Renal pelvis (tissue), 12 donors: ENCODE data around the gene GID4. TPM values are rescaled to one million over a fixed set of nuclear protein-coding genes. Genes with fewer than 3 reads are reported as not detected.
"Not testable (repeated sequence)": the region's sequence is repeated elsewhere in the genome, so short reads cannot be mapped to it uniquely, and the experiment has no call there.

ENCODE experiments used
- DNase-seq: peaks from one replicate; pipeline ENCODE4 v3.0.0-alpha.2; 2013
- long read RNA-seq, 16 experiments: transcript quantifications; one replicate each; lab custom pipeline, GENCODE V29; 2026
- polyA plus RNA-seq, 3 donors: library from polyadenylated mRNA; unstranded; fragments of 120-200 nt; gene quantifications; one replicate each; pipeline ENCODE4 v1.2.1, GENCODE V29; 2013; ENCODE audit not compliant: insufficient read length in 3 of 3

GID4 gene
- polyA plus RNA-seq: 10 to 100 TPM; 12.6 to 14.0 (median 13.4) TPM
- long read RNA-seq, donor 1, full-length matches to known transcripts: 1 of 1 reads
- long read RNA-seq, donor 1, partial matches to known transcripts: 0 of 1 reads
- long read RNA-seq, donor 1, other reads (novel, unspliced or antisense): 0 of 1 reads
- long read RNA-seq, donor 2, full-length matches to known transcripts: 2 of 2 reads
- long read RNA-seq, donor 2, partial matches to known transcripts: 0 of 2 reads
- long read RNA-seq, donor 2, other reads (novel, unspliced or antisense): 0 of 2 reads
- long read RNA-seq, donor 3, full-length matches to known transcripts: 3 of 3 reads
- long read RNA-seq, donor 3, partial matches to known transcripts: 0 of 3 reads
- long read RNA-seq, donor 3, other reads (novel, unspliced or antisense): 0 of 3 reads
- long read RNA-seq, donor 4, full-length matches to known transcripts: 5 of 5 reads
- long read RNA-seq, donor 4, partial matches to known transcripts: 0 of 5 reads
- long read RNA-seq, donor 4, other reads (novel, unspliced or antisense): 0 of 5 reads
- long read RNA-seq, donor 5, full-length matches to known transcripts: 1 of 1 reads
- long read RNA-seq, donor 5, partial matches to known transcripts: 0 of 1 reads
- long read RNA-seq, donor 5, other reads (novel, unspliced or antisense): 0 of 1 reads
- long read RNA-seq, donor 6, full-length matches to known transcripts: 6 of 6 reads
- long read RNA-seq, donor 6, partial matches to known transcripts: 0 of 6 reads
- long read RNA-seq, donor 6, other reads (novel, unspliced or antisense): 0 of 6 reads
- long read RNA-seq, donor 7, full-length matches to known transcripts: 4 of 4 reads
- long read RNA-seq, donor 7, partial matches to known transcripts: 0 of 4 reads
- long read RNA-seq, donor 7, other reads (novel, unspliced or antisense): 0 of 4 reads
- long read RNA-seq, donor 8, full-length matches to known transcripts: 2 of 2 reads
- long read RNA-seq, donor 8, partial matches to known transcripts: 0 of 2 reads
- long read RNA-seq, donor 8, other reads (novel, unspliced or antisense): 0 of 2 reads
- long read RNA-seq, donor 9, full-length matches to known transcripts: 2 of 2 reads
- long read RNA-seq, donor 9, partial matches to known transcripts: 0 of 2 reads
- long read RNA-seq, donor 9, other reads (novel, unspliced or antisense): 0 of 2 reads
- long read RNA-seq, donor 10, full-length matches to known transcripts: 4 of 4 reads
- long read RNA-seq, donor 10, partial matches to known transcripts: 0 of 4 reads
- long read RNA-seq, donor 10, other reads (novel, unspliced or antisense): 0 of 4 reads
- long read RNA-seq, donor 11, full-length matches to known transcripts: 2 of 2 reads
- long read RNA-seq, donor 11, partial matches to known transcripts: 0 of 2 reads
- long read RNA-seq, donor 11, other reads (novel, unspliced or antisense): 0 of 2 reads
- long read RNA-seq, donor 12, full-length matches to known transcripts: 9 of 9 reads
- long read RNA-seq, donor 12, partial matches to known transcripts: 0 of 9 reads
- long read RNA-seq, donor 12, other reads (novel, unspliced or antisense): 0 of 9 reads
- long read RNA-seq, donor 13, full-length matches to known transcripts: 1 of 1 reads
- long read RNA-seq, donor 13, partial matches to known transcripts: 0 of 1 reads
- long read RNA-seq, donor 13, other reads (novel, unspliced or antisense): 0 of 1 reads
- long read RNA-seq, donor 14: 0 reads
- long read RNA-seq, donor 15: 0 reads
- long read RNA-seq, donor 16, full-length matches to known transcripts: 1 of 1 reads
- long read RNA-seq, donor 16, partial matches to known transcripts: 0 of 1 reads
- long read RNA-seq, donor 16, other reads (novel, unspliced or antisense): 0 of 1 reads

DNA sequence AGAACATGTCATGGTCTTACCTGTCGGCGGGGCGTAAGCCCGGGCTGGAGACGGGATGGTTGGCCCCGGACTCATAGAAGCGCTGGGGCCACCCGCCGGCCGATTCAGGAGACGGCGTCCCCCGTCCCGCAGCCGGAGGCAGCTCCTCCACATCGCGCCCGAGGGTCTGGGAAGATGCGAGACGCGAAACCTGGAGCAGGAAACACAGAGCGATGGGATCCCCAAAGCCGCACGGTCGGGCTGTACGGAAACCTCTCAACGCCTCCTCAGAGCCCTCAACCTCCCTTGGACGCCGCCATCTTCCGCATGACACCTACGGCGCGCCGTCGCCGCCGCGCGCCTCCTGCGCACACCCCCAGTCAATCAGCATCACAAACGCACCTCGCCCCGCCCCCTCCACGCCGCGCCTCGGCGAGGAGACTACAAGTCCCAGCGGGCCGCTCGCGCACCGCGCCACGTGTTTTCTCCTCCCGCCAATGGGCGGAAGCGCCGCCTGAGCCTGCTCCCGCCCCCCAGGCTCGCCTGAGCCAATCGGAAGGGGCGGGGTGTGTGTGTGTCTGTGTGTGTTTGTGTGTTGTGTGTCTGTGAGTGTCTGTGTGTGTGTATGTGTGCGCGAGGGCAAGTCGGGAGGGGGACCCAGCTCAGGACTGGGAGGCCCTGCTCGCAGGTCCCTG, at the start of gene GID4, which contains the start of gene ATPAF2:
Gene GID4, plus strand, starts transcription at position 548 of the 674 bp plus-strand sequence. Its CDS starts 57 bp downstream, at position 605.
Gene ATPAF2, minus strand, starts transcription at position 308 of the 674 bp plus-strand sequence. Its CDS starts 155 bp downstream, at position 153.
- DNase-seq: peak; percentile 99

DNA sequence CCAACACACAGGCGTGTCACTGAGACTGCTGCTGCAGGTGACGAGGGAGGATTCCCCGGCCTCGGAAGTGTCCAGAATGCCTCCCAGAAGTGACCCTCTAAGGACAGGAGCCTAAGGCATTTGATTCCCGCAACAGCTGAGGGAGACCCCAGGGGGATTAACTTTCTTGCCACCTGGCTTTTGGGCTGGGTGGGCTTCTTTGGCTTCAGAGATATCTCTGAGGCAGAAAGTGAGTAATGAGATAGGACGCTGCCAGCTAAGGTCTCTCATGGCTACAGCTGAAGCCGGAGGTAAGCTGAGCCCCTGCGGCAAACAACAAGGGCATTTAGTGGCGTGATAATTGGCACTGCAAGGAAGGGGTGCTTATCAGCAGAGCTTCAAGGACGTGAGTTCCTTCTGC, 49.6 kb upstream of the GID4 start:
- DNase-seq: no peak

DNA sequence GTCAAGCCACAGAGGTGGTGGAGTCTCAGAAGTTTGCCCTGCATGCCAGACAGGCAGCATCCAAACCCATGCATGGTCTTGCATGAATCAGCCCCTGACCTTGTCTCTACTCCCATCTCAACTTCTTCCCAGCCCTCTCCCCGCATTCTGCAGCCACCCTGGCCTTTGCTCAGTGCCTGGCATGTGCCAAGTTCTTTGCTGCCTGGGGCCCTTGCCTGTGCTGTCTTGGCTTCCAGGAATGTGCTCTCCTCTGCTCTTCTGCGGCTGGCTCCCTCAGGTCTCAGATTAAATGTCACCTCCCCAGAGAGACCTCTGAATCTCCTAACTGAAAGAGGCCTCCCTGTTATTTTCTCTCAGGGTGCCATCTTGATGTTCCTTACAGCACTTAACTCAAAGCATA, 48.9 kb upstream of the GID4 start:
- no peak for DNase-seq

DNA sequence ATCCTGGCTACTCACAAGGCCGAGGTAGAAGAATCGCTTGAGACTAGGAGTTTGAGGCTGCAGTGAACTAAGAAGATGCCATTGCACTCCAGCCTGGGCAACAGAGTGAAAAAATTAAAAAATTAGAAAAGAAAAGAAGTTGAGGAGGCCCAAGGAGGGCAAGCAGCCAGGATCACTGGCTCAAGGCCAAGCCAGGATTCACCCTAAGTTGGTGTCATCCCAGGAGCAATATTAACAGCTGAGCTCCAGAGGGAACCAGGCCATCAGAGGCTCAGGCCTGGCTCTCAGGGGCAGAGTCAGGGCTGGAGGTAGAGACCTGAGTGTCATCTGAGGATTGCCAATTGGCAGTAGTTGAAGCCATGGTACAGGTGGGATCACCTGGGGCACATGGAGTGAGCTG, 45.8 kb upstream of the GID4 start:
- no peak for DNase-seq

DNA sequence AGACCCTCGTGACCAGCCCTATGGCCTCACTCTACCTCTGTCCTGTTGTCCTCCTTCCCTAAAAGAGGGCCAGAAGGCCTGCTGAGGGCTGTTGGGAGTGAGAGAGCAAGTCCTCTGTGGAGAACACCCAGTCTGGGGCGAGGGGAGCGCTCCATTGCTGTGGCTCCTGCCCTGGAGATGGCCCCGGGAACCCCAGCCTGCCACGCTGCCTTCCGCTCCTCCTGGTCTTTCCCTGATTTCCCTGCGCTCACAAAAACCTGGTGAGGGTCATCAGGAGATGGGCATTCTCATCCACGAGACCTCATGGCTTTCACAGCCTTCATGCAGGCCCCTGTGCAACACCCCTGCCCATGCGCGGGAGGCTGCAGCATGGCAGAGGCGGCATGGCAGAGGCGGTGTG, 45.4 kb upstream of the GID4 start:
- DNase-seq: no peak

DNA sequence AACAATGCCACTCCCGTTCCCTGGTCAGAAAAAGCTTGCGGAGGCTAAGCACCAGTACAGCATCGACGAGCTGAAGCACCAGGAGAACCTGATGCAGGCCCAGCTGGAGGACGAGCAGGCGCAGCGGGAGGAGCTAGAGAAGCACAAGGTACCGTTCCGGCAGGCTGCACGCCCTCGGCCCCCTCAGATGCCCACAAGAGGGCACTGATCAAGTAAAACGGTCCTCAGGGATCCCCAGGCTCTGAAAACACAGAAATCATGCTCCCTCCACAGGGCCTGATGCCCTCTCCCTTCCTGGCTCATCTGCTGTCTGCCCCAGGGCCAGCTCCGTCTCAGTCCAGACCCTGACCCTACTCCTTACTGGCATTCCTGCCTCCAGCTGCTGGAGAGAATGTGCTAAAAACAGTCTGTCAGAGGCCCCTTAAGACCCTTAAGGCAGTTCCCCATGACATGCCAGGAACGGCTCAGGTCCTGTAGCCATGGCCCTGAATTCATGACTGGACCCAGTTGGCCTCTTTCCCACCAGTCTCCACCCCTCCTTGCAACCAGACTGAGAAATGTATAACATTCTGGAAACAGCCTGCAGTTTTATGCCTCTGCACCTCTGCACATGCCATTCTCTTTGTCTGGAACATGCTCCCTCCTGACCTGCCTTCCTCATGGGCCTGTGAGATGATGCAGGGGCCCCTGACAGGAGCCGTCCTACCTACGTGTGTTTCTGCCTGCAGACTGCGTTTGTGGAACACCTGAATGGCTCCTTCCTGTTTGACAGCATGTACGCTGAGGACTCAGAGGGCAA, 44.7 kb upstream of the GID4 start:
- no peak for DNase-seq

DNA sequence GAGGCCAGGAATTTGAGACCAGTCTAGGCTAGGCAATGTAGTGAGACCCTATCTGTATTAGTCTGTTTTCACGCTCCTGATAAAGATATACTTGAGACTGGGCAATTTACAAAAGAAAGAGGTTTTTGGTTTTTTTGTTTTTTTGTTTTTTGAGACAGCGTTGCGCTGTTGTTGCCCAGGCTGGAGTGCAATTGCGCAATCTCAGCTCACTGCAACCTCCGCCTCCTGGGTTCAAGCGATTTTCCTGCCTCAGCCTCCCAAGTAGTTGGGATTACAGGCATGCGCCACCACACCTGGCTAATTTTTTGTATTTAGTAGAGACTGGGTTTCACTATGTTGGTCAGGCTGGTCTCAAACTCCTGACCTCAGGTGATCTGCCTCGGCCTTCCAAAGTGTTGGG, 43.3 kb upstream of the GID4 start:
- not testable (repeated sequence) for DNase-seq

DNA sequence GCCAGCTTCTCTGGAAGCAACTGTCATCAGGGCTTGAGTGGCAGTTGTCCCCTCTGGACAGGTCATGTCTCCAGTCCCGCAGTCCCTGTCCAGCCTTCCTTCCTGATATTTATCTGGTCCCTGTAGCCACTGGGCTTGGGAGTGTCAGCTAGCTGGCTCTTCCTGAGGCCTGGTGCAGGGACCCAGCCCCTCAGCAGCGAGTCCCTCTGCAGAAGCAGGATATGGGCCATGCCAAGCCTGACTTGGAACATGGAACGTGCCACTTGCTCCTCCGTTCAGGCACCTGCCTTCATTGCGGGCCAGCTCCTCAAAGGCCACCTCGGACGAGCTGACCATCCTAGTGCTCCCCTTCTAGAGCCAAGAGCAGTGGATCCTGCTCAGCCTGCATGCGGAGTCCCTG, 40.3 kb upstream of the GID4 start:
- DNase-seq: no peak

DNA sequence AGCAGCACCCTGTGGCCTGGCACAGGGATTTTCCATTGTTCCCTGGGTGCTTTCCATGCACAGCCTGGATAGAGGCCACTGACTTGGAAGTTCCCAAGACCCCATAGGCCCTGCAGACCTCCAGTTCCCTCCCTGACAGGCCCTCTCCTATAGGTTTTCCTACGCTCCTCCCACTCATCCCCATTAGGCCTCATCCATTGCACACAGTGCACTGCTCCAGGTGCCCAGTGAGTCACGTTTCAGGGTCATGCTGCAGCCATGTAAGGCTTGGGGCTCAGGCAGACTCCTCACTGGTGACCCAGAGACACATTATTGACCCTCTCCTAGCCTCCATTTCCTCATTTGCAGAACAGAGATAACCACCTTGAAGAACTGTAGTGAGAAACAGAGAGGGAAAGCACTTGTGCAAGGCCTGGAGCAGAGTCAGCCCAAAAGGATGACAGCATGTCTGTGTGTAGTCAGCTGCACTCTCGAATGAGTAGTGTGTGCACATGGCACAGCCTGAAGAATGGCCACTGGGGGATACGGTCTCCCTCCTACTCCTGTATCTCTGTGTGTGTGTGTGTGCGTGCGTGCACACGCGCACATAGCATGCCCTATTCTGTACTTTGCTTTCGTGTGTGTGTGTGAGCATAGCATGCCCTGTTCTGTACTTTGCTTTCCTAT, 39.7 kb upstream of the GID4 start:
- no peak for DNase-seq

DNA sequence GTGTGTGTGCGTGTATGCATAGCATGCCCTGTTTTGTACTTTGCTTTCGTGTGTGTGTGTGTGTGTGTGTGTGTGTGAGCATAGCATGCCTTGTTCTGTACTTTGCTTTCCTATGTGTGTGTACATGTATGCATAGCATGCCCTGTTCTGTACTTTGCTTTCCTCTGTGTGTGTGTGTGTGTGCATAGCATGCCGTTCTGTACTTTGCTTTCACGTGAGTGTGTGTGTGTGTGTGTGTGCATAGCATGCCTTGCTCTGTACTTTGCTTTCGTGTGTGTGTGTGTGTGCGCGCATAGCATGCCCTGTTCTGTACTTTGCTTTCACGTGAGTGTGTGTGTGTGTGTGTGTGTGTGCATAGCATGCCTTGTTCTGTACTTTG, 39.2 kb upstream of the GID4 start:
- DNase-seq: no peak

DNA sequence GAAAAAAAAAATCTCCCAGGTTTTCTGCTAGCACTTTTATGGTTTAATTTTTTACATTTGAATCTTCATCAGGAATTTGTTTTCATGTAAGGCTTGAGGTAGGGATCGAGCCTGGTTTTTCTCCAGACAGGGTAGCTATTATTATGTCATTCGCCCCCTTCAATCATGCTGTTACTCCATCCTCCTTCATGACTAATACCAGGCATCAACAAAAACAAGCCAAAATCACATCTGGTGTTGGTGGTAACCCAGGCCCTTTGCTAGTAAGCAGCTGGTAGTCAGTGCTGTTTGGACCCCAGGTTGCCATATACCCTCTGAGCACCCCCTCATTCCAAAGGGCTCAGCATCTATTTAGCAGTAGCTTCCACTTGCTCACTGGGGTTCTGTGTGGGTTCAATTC, 37.0 kb upstream of the GID4 start:
- DNase-seq: no peak

DNA sequence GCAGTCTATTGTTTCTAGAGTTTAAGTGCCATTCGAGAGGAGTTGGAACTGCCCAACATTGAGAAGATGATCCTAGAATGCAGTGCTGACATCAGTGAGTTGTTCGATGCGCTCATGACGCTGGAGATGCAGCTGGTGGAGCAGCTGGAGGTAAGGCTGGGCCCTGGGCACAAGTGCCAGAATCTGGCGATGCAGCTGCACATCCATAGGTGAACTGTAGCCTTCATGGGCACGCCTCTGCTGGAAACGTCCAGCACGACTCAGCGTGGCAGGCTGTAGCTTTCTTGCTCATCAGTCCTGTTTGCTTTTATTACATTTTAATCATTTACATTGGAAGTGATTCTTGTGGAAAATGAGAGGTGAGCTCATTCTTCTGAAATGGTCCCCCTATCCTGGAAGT, 34.9 kb upstream of the GID4 start:
- DNase-seq: no peak

DNA sequence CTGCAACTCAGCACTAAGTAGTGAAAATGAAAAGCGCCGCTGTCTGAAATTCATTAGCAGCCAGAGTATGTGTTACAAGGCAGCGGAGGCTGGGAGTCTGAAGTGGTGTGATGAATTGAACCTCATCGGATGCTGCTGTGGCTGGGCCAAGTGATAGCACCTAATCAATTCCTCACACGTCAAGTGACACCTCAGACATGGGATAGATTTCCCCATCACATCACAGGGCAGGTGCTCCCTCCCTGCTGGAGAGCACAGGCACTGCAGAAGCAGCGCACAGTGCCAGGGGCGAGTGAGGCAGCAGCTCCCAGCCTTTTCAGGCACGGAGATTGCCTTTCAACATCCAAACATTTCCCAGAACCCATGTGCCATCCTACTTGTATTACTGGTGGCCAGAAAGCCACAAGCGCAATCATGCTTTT, 34.3 kb upstream of the GID4 start:
- peak; percentile 54 for DNase-seq

DNA sequence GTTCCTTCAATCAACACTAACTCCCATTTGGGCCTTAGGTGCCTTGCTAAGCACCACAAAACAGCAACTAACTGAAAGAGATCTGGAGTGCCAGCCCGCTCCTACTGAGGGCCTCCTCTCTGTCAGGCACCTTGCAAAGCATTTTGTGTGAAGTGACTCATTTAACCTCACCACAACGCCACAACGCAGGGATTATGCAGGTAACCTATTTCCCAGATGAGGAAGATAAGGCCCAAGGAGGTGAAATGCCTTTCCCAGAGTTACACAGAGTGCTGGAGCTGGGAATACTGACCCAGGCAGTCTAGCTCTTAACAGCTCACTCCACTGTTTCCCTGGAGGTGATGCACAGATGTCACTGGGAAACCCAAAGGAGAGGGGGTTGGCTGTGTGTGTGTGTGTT, 33.7 kb upstream of the GID4 start:
- no peak for DNase-seq

DNA sequence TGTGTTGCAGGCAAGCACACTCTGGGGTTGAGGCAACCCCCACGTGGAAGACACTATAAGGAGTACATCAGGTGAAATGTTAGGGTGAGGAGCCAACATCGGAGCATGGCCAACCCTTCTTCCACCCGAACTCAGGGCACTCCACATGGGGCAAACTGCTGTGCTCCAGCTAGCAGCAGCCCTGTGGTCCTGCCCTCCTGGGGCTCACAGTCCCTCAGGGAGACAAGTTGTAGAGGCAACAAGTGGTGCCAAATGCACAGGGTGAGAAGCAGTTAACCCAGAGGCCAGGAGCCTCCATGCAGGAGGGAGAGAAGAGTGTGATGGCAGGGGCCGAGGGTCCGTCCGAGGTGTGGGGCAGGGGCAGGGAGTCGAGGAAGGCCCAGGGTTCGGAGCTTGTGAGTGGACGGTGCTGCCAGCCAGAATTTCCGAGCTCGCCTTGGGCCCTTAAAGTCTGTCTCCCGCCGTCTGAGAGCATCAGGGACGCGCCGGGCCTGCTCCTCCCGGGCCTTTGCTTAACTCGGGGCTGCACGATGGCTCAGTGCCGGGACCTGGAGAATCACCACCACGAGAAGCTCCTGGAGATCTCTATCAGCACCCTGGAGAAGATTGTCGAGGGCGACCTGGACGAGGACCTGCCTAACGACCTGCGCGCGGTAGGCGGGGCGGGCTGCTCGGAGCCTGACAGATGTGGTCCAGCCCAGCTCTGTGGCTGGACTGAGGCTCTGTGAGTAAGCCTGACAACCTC, 32.5 kb upstream of the GID4 start:
- DNase-seq: no peak

DNA sequence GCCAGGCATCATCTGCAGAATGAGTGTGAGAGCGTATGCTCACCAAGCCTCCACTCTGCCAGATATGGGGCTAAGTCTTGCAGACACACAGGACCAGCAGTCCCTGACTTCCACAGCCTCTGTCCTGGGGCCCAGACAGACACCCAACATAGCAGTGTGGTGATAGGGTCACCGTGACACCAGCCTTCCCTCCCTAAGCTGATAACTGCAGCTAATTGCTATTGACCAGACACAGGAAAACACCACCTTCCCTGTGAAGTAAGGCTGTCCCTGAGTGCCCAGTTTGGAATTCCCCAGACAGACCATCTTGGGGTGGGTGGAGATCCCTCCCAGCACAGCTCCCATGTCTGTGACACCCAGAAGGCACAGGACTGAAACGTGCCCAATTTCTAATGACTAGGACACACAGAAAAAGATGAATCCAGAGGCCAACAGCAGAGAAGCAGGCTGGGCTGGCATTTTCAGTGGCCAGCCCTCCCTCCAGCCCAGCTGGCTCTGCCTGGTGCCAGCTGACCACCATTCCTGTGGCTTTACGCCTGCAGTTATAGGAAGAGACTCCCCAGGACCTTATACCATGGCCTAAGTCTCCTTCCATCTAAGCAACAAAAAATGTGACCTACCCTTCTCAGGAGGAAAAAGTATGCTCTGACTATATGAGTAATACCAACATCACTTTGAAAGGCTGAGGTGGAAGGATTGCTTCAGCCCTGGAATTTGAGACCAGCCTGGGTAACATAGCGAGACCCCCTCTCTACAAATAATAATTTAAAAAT, 30.5 kb upstream of the GID4 start:
- DNase-seq: no peak
